Measurements from ENCODE around the gene CPB1. TPM values are rescaled to one million over a fixed set of nuclear protein-coding genes. Genes with fewer than 3 reads are reported as not detected.

Gene CPB1
- total RNA-seq, 1 donor from 2014 or later: not detected

DNA sequence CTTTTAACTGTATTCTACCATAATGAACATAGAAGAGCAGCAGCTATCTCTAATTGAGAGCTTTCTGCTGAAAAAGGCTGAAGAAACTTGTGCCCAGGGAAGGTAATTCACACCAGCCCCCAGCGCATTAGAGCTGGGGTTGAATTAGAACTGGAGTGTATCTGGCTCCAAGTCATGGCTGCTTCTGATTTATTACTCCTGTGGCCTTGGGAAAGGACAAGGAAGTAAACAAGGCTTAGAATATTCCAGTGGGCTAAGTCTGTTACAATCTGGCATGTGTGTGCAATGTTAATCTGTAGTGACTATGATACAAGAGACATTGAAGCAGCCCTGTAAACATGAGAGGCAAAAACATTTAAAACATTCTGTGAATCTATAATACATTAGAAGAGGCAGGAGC is 55.6 kb downstream of the CPB1 start:
- no peak for DNase-seq

DNA sequence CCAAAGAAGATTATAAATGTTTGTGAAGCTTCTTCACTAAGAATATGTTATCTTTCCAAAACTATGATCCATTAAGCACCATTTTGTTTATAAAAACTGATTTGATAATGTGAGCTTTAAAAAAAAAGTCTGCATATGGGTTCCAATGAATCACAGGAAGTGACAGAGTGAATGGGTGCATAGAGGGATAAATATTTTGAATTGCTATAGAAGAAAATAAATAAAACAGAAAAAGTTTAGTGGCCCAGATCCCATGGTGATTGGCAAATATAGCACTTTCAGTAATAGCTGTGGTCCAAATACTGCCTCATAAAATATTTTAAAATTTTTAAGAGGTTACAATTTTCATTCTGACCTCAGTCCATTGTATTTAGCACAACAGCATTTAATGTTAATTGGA is 56.6 kb downstream of the CPB1 start:
- DNase-seq: no peak

- no peak for DNase-seq
Measured at GRCh38 chr3:148889828-148890227, 62.2 kb downstream of the CPB1 start.

- DNase-seq: no peak
Measured at GRCh38 chr3:148896062-148896461, 68.5 kb downstream of the CPB1 start.

DNA sequence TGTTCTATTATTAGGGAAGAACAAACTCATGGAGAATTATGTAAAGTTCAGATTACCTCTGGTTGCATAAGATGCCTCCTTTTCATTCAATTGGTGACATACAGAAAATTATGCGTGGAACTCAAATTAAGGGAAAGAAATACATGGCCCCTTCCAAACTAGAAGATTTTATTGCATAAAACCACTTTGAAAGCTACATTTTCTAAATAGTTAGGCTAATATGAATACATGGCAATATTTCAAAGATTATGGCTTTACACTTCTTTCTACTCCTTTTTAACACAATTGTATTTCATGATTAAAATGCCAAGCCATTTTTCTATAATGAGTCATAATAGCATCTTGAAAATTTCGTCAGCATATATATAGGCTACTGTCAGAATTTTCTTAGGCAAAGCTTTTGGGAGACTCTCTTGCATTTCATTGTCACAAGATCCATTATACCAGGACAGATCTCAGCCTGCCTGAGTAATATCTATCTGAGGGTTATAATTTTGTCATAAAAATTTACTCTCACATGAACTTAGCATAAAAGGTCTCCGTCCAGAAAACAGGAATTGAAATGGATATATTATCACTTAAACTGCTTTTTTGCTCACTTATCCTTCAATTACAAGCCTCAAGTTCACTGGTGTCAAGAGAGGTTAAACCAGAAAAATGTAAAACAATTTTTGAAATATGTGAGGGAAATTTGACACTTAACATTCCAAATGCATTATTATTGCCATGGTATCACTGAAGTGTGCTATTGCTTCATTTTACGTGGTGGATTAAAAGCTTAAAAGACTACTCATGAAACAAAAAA is 74.6 kb downstream of the CPB1 start:
- no peak for DNase-seq

- DNase-seq: no peak
Measured at GRCh38 chr3:148903022-148903442, 75.4 kb downstream of the CPB1 start.

DNA sequence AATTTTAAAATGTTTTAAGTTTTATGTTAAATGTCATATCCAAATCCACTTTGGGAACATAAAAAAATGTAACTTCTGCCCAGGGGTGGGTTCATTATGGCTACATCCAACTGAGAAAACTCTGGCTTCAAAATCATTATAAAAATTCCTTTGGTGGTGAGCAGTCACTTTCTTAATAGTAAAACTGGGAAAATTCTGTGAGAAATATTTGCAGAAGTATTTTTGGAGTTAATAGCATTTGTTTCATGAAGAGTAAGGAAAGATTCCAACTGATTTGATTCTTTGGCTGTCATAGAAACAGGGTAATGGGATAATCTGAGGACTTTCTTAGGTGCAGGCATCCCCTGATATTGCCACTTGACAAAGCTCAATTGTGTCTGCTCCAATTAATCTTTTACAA is 76.3 kb downstream of the CPB1 start:
- DNase-seq: no peak

GRCh38 chr3:148906667-148907066 is 79.1 kb downstream of the CPB1 start:
- no peak for DNase-seq

Other genes starting within 250 kb of the CPB1 start
- gene AGTR1, start 129.9 kb upstream of the CPB1 start, total RNA-seq: 2.0 TPM
- not detected for gene CPA3, start 37.5 kb downstream of the CPB1 start, total RNA-seq
- 5.1 TPM for gene GYG1, start 163.7 kb downstream of the CPB1 start, total RNA-seq

Data from occipital lobe (tissue), 2 donors.